ENCODE data around the gene CTNNBL1. TPM values are rescaled to one million over a fixed set of nuclear protein-coding genes. Genes with fewer than 3 reads are reported as not detected.

CTNNBL1 gene
- total and polyA plus RNA-seq, 2 donors (not counting 3 experiments of a cell fraction or from before 2014, with no cell fraction given) = 20.8 to 60.2 TPM

- TF ChIP-seq POLR2AphosphoS5 (IDR thresholded peaks at IDR 0.05; ENCODE audit: insufficient read depth, low read depth, low read length) (no peak), GATA2 (IDR thresholded peaks at IDR 0.05; ENCODE audit: insufficient read depth, insufficient read length, low read depth, low read length) (no peak), FOS (IDR thresholded peaks at IDR 0.05; ENCODE audit: borderline replicate concordance, insufficient read depth, low read length) (no peak), MYC (IDR thresholded peaks at IDR 0.05; ENCODE audit: low read depth, low read length) (no peak), CTCF (IDR thresholded peaks at IDR 0.05; ENCODE audit: extremely low read depth in 1 of 2, insufficient read depth in 1 of 2, low read depth in 1 of 2, low read length in 2 of 2) (no peak), MAX (IDR thresholded peaks at IDR 0.05; ENCODE audit: insufficient read depth, insufficient read length) (no peak), JUN (IDR thresholded peaks at IDR 0.05; ENCODE audit: borderline replicate concordance, insufficient read depth, insufficient read length, low read depth) (no peak), EZH2 (IDR thresholded peaks at IDR 0.05; ENCODE audit: borderline replicate concordance, low read depth, low read length, severe bottlenecking) (no peak), POLR2A (IDR thresholded peaks at IDR 0.05; ENCODE audit: low read depth, low read length) (no peak)
- H4K20me1 ChIP-seq (replicated peaks; ENCODE audit: control insufficient read depth, extremely low read depth, insufficient read depth, low read length) = no peaks in the 10 kb centered on the region
- H3K9ac ChIP-seq (replicated peaks; ENCODE audit: extremely low read depth, insufficient read depth, low read length) = no peak overlapping the region
- H3K27me3 ChIP-seq (ENCODE audit: control insufficient read depth in 2 of 2, insufficient read depth in 2 of 2, low read length in 2 of 2) = no peaks in the 10 kb centered on the region
- H3K27ac ChIP-seq (ENCODE audit: insufficient read depth, low read depth, low read length) = no peak overlapping the region
- H3K79me2 ChIP-seq (ENCODE audit: control insufficient read depth, insufficient read depth, low read length) = no peaks in the 10 kb centered on the region
- DNase-seq (ENCODE audit: low read depth, low spot score) (no peak), FAIRE-seq (no peak)
- H3K9me3 ChIP-seq (replicated peaks; ENCODE audit: control insufficient read depth, insufficient read depth, low read length) = no peaks in the 10 kb centered on the region
- H3K4me3 ChIP-seq (replicated peaks in 1 of 3; ENCODE audit: insufficient read depth in 1 of 3, low read depth in 1 of 3, low read length in 3 of 3) = no peak overlapping the region
- peaks cover 0 to 3% of the 10 kb centered on the region in 2 experiments for H3K36me3 ChIP-seq (ENCODE audit: control insufficient read depth in 2 of 2, extremely low read depth in 1 of 2, insufficient read depth in 2 of 2, low read length in 2 of 2)
- no peaks in the 10 kb centered on the region for H3K9me1 ChIP-seq (replicated peaks; ENCODE audit: control insufficient read depth, extremely low read depth, insufficient read depth, low read length)
- POLR2A ChIA-PET = no interaction called here
- no peak overlapping the region for H2AFZ ChIP-seq (ENCODE audit: low read depth, low read length)
- no peaks in the 10 kb centered on the region for H3K4me1 ChIP-seq (ENCODE audit: control insufficient read depth, extremely low read depth, insufficient read depth, low read length)
- intact Hi-C loops (cut with micrococcal nuclease) = no loop called here
- CTCF ChIA-PET = interaction anchor here (1.2 kb wide), 1 partner anchor 225 kb away, joined by 3 read pairs; no protein-coding TSS in a partner anchor
- no TSS peak for BruUV-seq (replicated peaks)
- dilution Hi-C loops (cut with MboI; ENCODE audit: extremely low pct_ligation_motif_present, low sequenced_read_pairs) = no loop called here
- no peak overlapping the region for H3K4me2 ChIP-seq (ENCODE audit: insufficient read depth, low read length)
Observed at GRCh38 chr20:37841389-37841788, 147.6 kb downstream of the CTNNBL1 start.
